Omental fat pad (tissue), 4 donors: Measurements from ENCODE around the gene MCF2. TPM values are rescaled to one million over a fixed set of nuclear protein-coding genes. Genes with fewer than 3 reads are reported as not detected.

ENCODE experiments used
- ATAC-seq: fragments of 150-250 bp; one replicate; pipeline ENCODE4 v1.9.1; 2016; ENCODE audit warnings: mild to moderate bottlenecking, moderate library complexity; ENCODE audit not compliant: low FRiP score
- DNase-seq: peaks from one replicate; pipeline ENCODE4 v3.0.0-alpha.2; 2019; ENCODE audit warnings: low spot score
- CTCF ChIP-seq, 3 donors: fragments of 450-650 bp; IDR thresholded peaks; one replicate each; pipeline ENCODE4 v1.5.1; 2016 to 2017; ENCODE audit warnings: antibody characterized with exemption in 3 of 3, mild to moderate bottlenecking in 3 of 3, moderate library complexity in 2 of 3
- total RNA-seq, 4 donors: library from RNA; depleted of rRNA; stranded (reverse); fragments of >200 nt; gene quantifications; one replicate each; pipeline ENCODE4 v1.1.0, GENCODE V29; 2016

The MCF2 gene
- total RNA-seq, 4 donors from 2014 or later: 0.28 to 0.38 TPM; not detected in 2

- no peak for ATAC-seq
- no peak for DNase-seq
- TF ChIP-seq CTCF (IDR thresholded peaks at IDR 0.05): no peak
Observed at GRCh38 chrX:139563251-139563650, 144.7 kb downstream of the MCF2 start.

- TF ChIP-seq CTCF (IDR thresholded peaks at IDR 0.05): no peak
- no peak for DNase-seq
- ATAC-seq: peak; percentile 37
Observed at GRCh38 chrX:139560221-139560620, 147.7 kb downstream of the MCF2 start.

- DNase-seq: no peak
- no peak for TF ChIP-seq CTCF (IDR thresholded peaks at IDR 0.05)
- peak; percentile 73 for ATAC-seq
Observed at GRCh38 chrX:139559383-139560042, 148.5 kb downstream of the MCF2 start.

- no peak for DNase-seq
Observed at GRCh38 chrX:139554991-139555675, 152.8 kb downstream of the MCF2 start.

GRCh38 chrX:139554376-139554775, 153.6 kb downstream of the MCF2 start:
- no peak for DNase-seq
- no peak for ATAC-seq
- no peak for TF ChIP-seq CTCF (IDR thresholded peaks at IDR 0.05)

More at GRCh38 chrX:139554991-139555675, 152.8 kb downstream of the MCF2 start:
- no peak for ATAC-seq
- no peak for TF ChIP-seq CTCF (IDR thresholded peaks at IDR 0.05)

- ATAC-seq (no peak), DNase-seq (no peak)
- no peak for TF ChIP-seq CTCF (IDR thresholded peaks at IDR 0.05)
Observed at GRCh38 chrX:139544591-139544990, 163.4 kb downstream of the MCF2 start.

- no peak for TF ChIP-seq CTCF (IDR thresholded peaks at IDR 0.05)
- ATAC-seq (no peak), DNase-seq (no peak)
Observed at GRCh38 chrX:139543920-139544319, 164.0 kb downstream of the MCF2 start.
